Suprapubic skin (tissue), 4 donors: Measurements from ENCODE around the gene OGFOD2.

Experiments
- CTCF ChIP-seq, 2 donors: fragments of 200-600 bp in 1 of 2; fragments of 450-650 bp in 1 of 2; sonication (generic) in 1 of 2; IDR thresholded peaks; one replicate each; pipeline ENCODE4 v1.5.1; 2016 to 2019; ENCODE audit warnings: antibody characterized with exemption in 2 of 2, mild to moderate bottlenecking in 1 of 2, moderate library complexity in 1 of 2
- POLR2A ChIP-seq, 2 donors: fragments of 450-650 bp; IDR thresholded peaks; one replicate each; pipeline ENCODE4 v1.6.1; 2017; ENCODE audit warnings: antibody characterized with exemption in 2 of 2, mild to moderate bottlenecking in 2 of 2, moderate library complexity in 2 of 2
- POLR2AphosphoS5 ChIP-seq, 3 donors: sonication (generic); formaldehyde crosslinking; IDR thresholded peaks; one replicate each; pipeline ENCODE4 v1.6.1; 2017; ENCODE audit warnings: antibody characterized with exemption in 3 of 3

GRCh38 chr12:122929812-122930211, 45.2 kb upstream of the OGFOD2 start:
- TF ChIP-seq CTCF (IDR thresholded peaks at IDR 0.05) = no peak
- TF ChIP-seq POLR2AphosphoS5 (IDR thresholded peaks at IDR 0.05) = no peak
- TF ChIP-seq POLR2A (IDR thresholded peaks at IDR 0.05) = no peak
